ENCODE results near the gene PCDHGA8.
"Not testable (repeated sequence)": the region's sequence is repeated elsewhere in the genome, so short reads cannot be mapped to it uniquely, and the experiment has no call there.

Gene PCDHGA8

DNA sequence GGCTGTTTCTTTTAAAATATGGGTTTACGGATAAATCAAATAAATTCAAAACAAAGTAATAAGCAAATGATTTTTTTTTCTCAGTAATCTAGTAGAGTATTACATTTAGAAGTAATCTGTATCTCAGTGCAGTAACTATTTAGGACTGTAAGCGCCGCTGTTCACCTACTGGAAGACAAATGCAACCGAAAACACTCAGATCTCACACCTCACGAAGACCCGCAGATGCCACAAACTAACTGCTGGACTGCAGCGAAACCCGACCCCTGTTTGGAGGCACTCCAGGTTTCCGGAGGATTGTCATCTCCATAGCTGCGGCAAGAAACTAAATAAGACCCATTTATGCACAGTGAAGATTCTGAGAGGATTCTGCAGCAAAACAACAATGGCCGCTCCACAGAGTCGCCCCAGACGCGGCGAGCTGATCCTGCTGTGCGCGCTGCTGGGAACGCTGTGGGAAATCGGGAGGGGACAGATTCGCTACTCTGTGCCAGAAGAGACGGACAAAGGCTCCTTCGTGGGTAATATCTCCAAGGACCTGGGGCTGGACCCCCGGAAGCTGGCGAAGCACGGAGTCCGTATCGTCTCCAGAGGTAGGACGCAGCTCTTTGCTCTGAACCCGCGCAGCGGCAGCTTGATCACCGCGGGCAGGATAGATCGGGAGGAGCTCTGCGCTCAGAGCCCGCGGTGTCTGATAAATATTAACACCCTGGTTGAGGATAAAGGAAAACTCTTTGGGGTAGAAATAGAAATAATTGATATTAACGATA lies at the start of gene PCDHGA8:
Gene PCDHGA8, plus strand, starts transcription at position 205 of the 770 bp plus-strand sequence. Its CDS starts 181 bp downstream, at position 386.
- no peak for DNase-seq (ENCODE audit: low read depth)

DNA sequence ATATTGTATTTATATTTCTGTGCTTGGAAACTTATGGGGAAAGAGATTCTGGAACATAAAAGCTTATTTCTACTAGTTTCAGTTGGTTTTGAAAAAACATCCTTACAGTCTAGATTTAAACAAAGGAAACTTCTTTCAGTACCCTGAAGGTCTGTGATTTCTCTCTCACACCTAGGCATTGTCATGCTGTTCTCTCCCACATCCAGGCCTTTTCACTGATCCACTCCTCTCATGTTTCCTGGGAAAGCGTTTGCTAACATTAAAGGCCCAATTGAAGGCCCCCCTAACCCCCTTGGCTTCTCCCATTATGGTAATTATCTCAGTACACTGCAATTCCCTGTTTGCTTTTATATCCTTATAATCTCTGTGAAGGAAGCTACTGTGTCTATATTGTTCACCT lies 49.7 kb upstream of the PCDHGA8 start:
- DNase-seq (ENCODE audit: low read depth): no peak

GRCh38 chr5:141343242-141343952 lies 49.0 kb upstream of the PCDHGA8 start, which contains the start of gene PCDHGA3:
PCDHGA3 (plus strand) TSS chr5:141343829; CDS start chr5:141344034, 205 bp downstream.
- DNase-seq (ENCODE audit: low read depth): no peak

- DNase-seq (ENCODE audit: low read depth): no peak
These were observed 48.4 kb upstream of the PCDHGA8 start for GRCh38 chr5:141343953-141344463.

- no peak for DNase-seq (ENCODE audit: low read depth)
These were observed 47.1 kb upstream of the PCDHGA8 start for GRCh38 chr5:141345327-141345726.

GRCh38 chr5:141346017-141346416 lies 46.4 kb upstream of the PCDHGA8 start:
- not testable (repeated sequence) for DNase-seq (ENCODE audit: low read depth)

GRCh38 chr5:141349917-141350619 lies 42.4 kb upstream of the PCDHGA8 start, which contains the start of gene PCDHGB1:
PCDHGB1 (plus strand) TSS chr5:141350099; CDS start chr5:141350261, 162 bp downstream.
- no peak for DNase-seq (ENCODE audit: low read depth)

- no peak for DNase-seq (ENCODE audit: low read depth)
These were observed 40.8 kb upstream of the PCDHGA8 start for GRCh38 chr5:141351591-141351990.

DNA sequence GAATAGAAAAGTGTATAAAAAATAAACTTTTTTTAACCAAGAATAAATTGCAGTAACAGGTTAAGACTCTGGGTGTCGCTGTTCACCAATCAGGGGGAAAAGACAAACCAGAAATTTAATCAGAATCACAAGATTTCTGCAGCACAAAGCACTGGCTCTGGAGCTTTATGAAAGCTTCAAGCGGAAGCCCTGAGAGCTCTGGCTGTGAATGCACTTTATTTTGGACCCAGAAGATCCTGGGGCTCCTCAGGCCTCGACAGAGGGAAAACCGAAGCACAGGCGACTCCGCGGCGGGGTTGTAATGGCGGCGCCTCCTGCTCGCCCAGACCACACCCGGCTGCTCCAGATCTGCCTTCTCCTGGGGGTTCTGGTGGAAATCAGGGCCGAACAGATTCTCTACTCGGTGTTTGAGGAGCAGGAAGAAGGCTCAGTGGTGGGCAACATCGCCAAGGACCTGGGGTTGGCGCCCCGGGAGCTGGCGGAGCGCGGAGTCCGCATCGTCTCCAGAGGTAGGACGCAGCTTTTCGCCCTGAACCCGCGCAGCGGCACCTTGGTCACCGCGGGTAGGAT lies 37.4 kb upstream of the PCDHGA8 start, which contains the start of gene PCDHGA4:
Gene PCDHGA4, plus strand, starts transcription at position 122 of the 570 bp plus-strand sequence. Its CDS starts 87 bp downstream, at position 209.
- DNase-seq (ENCODE audit: low read depth): no peak

DNA sequence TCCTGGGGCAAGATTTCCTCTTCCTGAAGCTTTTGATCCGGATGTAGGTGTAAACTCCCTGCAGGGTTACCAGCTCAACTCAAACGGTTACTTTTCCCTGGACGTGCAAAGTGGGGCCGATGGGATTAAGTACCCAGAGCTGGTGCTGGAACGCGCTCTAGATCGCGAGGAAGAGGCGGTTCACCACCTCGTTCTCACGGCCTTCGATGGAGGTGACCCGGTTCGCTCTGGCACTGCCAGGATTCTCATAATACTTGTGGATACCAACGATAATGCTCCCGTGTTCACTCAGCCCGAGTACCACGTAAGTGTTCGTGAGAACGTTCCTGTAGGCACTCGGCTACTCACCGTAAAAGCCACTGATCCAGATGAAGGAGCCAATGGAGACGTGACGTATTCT lies 36.8 kb upstream of the PCDHGA8 start:
- no peak for DNase-seq (ENCODE audit: low read depth)

- no peak for DNase-seq (ENCODE audit: low read depth)
These were observed 36.3 kb upstream of the PCDHGA8 start for GRCh38 chr5:141356133-141356532.

DNA sequence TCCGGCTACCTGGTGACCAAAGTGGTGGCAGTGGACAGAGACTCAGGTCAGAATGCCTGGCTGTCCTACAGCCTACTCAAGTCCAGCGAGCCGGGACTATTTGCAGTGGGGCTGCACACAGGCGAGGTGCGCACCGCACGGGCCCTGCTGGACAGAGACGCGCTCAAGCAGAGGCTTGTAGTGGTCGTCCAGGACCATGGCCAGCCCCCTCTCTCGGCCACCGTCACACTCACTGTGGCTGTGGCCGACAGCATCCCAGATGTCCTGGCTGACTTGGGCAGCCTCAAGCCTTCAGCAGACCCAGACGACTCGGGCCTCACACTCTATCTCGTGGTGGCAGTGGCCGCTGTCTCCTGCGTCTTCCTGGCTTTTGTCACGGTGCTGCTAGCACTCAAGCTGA lies 35.5 kb upstream of the PCDHGA8 start:
- no peak for DNase-seq (ENCODE audit: low read depth)

DNA sequence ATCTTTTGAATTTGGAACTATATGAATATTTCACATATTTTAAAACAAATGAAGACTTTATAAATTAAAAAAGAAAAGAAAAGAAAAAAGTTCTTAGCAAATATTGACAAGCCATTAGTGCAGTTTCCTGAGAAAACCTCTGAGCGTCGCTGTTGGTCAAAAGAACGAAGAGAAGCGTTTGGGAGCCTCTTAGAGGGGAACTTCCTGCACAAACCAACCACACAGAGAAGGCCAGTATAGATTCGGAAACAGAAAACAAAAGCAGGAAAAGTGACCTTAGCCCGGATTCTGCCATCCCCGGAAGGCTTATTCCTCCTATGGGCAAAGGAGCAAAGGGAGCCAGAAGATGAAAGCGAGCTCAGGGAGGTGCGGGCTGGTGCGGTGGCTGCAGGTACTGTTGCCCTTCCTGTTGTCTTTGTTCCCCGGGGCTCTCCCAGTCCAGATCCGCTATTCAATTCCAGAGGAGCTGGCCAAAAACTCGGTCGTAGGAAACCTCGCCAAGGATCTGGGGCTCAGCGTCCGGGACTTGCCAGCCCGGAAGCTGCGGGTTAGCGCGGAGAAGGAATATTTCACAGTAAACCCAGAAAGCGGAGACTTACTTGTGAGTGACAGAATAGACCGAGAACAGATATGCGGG lies 32.5 kb upstream of the PCDHGA8 start, which contains the start of gene PCDHGB2:
Gene PCDHGB2, plus strand, starts transcription at position 205 of the 637 bp plus-strand sequence. Its CDS starts 142 bp downstream, at position 347.
- DNase-seq (ENCODE audit: low read depth): no peak

DNA sequence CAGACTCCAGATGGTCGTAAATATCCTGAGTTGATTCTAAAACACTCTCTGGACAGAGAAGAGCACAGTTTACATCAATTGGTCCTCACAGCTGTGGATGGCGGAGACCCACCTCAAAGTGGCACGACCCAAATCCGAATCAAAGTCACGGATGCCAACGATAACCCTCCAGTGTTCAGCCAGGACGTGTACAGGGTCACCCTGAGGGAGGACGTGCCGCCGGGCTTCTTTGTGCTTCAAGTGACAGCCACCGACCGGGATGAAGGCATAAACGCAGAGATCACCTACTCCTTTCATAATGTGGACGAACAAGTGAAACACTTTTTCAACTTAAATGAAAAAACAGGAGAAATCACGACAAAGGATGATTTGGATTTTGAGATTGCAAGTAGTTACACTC lies 31.7 kb upstream of the PCDHGA8 start:
- no peak for DNase-seq (ENCODE audit: low read depth)

GRCh38 chr5:141362719-141363118 lies 29.7 kb upstream of the PCDHGA8 start:
- no peak for DNase-seq (ENCODE audit: low read depth)

GRCh38 chr5:141363952-141364660 lies 28.3 kb upstream of the PCDHGA8 start, which contains the start of gene PCDHGA5:
PCDHGA5 (plus strand) TSS chr5:141364162; CDS start chr5:141364331, 169 bp downstream.
- DNase-seq (ENCODE audit: low read depth): no peak

DNA sequence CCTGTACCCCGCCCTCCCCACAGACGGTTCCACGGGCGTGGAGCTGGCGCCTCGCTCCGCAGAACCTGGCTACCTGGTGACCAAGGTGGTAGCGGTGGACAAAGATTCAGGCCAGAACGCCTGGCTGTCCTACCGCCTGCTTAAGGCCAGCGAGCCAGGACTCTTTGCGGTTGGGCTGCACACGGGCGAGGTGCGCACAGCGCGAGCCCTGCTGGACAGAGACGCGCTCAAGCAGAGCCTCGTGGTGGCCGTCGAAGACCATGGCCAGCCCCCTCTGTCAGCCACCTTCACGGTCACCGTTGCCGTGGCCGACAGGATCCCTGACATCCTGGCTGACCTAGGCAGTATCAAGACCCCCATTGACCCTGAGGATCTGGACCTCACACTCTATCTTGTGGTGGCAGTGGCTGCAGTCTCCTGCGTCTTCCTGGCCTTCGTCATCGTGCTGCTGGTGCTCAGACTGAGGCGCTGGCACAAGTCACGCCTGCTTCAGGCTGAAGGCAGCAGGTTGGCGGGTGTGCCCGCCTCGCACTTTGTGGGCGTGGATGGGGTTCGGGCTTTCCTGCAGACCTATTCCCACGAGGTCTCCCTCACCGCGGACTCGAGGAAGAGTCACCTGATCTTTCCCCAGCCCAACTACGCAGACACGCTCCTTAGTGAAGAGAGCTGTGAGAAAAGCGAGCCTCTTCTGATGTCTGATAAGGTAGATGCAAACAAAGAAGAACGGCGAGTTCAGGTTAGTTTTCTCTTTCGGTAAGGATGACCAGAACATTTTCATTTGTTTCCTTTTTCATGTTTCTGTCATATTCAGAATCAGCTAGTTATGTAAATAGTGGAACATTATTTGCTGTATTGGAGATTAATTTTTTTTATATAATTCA lies 26.2 kb upstream of the PCDHGA8 start:
- no peak for DNase-seq (ENCODE audit: low read depth)

DNA sequence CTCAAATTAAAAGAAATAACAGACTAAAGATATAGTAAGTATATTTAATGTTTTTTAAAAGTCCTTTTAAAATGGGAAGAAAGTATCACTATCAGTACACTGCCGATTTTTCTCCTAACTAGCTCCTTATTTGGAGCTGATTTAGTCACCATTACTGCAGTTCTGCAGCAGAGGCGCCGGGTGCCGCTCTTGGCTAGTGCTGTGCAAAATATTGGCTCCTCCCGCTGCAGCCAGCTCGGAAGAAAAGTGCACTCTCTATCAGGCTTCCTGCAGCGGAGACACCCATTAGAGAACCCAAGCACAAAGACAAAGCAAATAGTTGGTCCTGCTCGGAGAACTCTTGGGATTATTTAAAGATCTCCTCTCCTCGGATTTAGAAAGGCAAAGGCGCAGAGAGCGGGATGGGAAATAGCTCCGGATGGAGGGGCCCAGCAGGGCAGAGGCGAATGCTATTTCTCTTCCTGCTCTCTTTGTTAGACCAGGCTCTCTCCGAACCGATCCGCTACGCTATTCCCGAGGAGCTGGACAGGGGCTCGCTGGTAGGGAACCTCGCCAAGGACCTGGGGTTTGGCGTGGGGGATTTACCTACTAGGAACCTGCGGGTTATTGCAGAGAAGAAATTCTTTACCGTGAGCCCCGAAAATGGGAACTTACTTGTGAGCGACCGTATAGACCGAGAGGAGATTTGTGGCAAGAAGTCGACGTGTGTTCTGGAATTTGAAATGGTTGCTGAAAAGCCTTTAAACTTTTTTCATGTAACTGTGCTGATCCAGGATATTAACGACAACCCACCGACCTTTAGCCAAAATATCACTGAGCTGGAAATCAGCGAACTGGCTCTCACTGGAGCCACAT lies 22.2 kb upstream of the PCDHGA8 start, which contains the start of gene PCDHGB3:
Gene PCDHGB3, plus strand, starts transcription at position 249 of the 855 bp plus-strand sequence. Its CDS starts 153 bp downstream, at position 402.
- no peak for DNase-seq (ENCODE audit: low read depth)

Measured in stimulated activated CD8-positive, alpha-beta memory T cell treated with anti-CD3 and anti-CD28 coated beads, Interleukin-15, amount 100 ng/mL, for 24 hours (primary cell).